ENCODE data around the gene MOCS3. TPM values are rescaled to one million over a fixed set of nuclear protein-coding genes. Genes with fewer than 3 reads are reported as not detected.

The MOCS3 gene
- total RNA-seq, 1 donor from 2014 or later = 5.5 TPM

- H3K9me3 Mint-ChIP-seq (ENCODE audit: unreplicated experiment) = no peaks in the 10 kb centered on the region
- no peak for TF ChIP-seq CTCF (IDR thresholded peaks at IDR 0.05)
- peaks cover 22% of the 10 kb centered on the region for H3K4me1 Mint-ChIP-seq (ENCODE audit: unreplicated experiment)
- H3K36me3 Mint-ChIP-seq (ENCODE audit: unreplicated experiment) = peaks cover 36% of the 10 kb centered on the region
- H3K27me3 Mint-ChIP-seq (ENCODE audit: unreplicated experiment) = no peaks in the 10 kb centered on the region
- DNase-seq (ENCODE audit: extremely low spot score, unreplicated experiment) = no peak
- H3K27ac Mint-ChIP-seq (ENCODE audit: unreplicated experiment) = no peak overlapping the region
- H3K4me3 Mint-ChIP-seq (ENCODE audit: unreplicated experiment) = no peak overlapping the region
Measured at GRCh38 chr20:50953196-50953595, 5.4 kb upstream of the MOCS3 start.

- Mint-ChIP-seq H3K36me3 (ENCODE audit: unreplicated experiment) (peaks cover 33% of the 10 kb centered on the region), H3K4me1 (ENCODE audit: unreplicated experiment) (peaks cover 24% of the 10 kb centered on the region), H3K27ac (ENCODE audit: unreplicated experiment) (no peak overlapping the region), H3K4me3 (ENCODE audit: unreplicated experiment) (no peak overlapping the region), H3K27me3 (ENCODE audit: unreplicated experiment) (no peaks in the 10 kb centered on the region), H3K9me3 (ENCODE audit: unreplicated experiment) (no peaks in the 10 kb centered on the region)
- DNase-seq (ENCODE audit: extremely low spot score, unreplicated experiment) = no peak
- TF ChIP-seq CTCF (IDR thresholded peaks at IDR 0.05) = no peak
Measured at GRCh38 chr20:50953821-50954220, 4.8 kb upstream of the MOCS3 start.

- Mint-ChIP-seq H3K27ac (ENCODE audit: unreplicated experiment) (peak overlapping the region; percentile 100), H3K27me3 (ENCODE audit: unreplicated experiment) (no peaks in the 10 kb centered on the region), H3K36me3 (ENCODE audit: unreplicated experiment) (peaks cover 30% of the 10 kb centered on the region), H3K9me3 (ENCODE audit: unreplicated experiment) (peaks cover 5% of the 10 kb centered on the region), H3K4me1 (ENCODE audit: unreplicated experiment) (peaks cover 45% of the 10 kb centered on the region), H3K4me3 (ENCODE audit: unreplicated experiment) (peak overlapping the region; percentile 91)
- TF ChIP-seq CTCF (IDR thresholded peaks at IDR 0.05) = no peak
- no peak for DNase-seq (ENCODE audit: extremely low spot score, unreplicated experiment)
Measured at GRCh38 chr20:50957276-50957675, 1.3 kb upstream of the MOCS3 start.

- DNase-seq (ENCODE audit: extremely low spot score, unreplicated experiment) = peak; percentile 91
- TF ChIP-seq CTCF (IDR thresholded peaks at IDR 0.05) = no peak
Measured at GRCh38 chr20:50957798-50958614, 612 bp upstream of the MOCS3 start, which contains the start of gene DPM1. TSS of gene DPM1 (minus strand) at chr20:50958532. CDS start at chr20:50958523, 9 bp downstream.

GRCh38 chr20:50959543-50960126 is 1.0 kb downstream of the MOCS3 start:
- DNase-seq (ENCODE audit: extremely low spot score, unreplicated experiment) = no peak
- no peak for TF ChIP-seq CTCF (IDR thresholded peaks at IDR 0.05)
- Mint-ChIP-seq H3K4me3 (ENCODE audit: unreplicated experiment) (peak overlapping the region; percentile 91), H3K27ac (ENCODE audit: unreplicated experiment) (peak overlapping the region; percentile 100), H3K4me1 (ENCODE audit: unreplicated experiment) (peaks cover 45% of the 10 kb centered on the region), H3K36me3 (ENCODE audit: unreplicated experiment) (peaks cover 17% of the 10 kb centered on the region), H3K9me3 (ENCODE audit: unreplicated experiment) (peaks cover 5% of the 10 kb centered on the region), H3K27me3 (ENCODE audit: unreplicated experiment) (no peaks in the 10 kb centered on the region)

More at GRCh38 chr20:50957798-50958614, 612 bp upstream of the MOCS3 start, which contains the start of gene DPM1:
- peak within 1 kb of the TSS; percentile 91 for H3K4me3 Mint-ChIP-seq (ENCODE audit: unreplicated experiment)
- peaks cover 5% of the 10 kb centered on the region for H3K9me3 Mint-ChIP-seq (ENCODE audit: unreplicated experiment)
- peaks cover 45% of the 10 kb centered on the region for H3K4me1 Mint-ChIP-seq (ENCODE audit: unreplicated experiment)
- peak within 1 kb of the TSS; percentile 100 for H3K27ac Mint-ChIP-seq (ENCODE audit: unreplicated experiment)
- H3K36me3 Mint-ChIP-seq (ENCODE audit: unreplicated experiment) = peaks cover 31% of the 10 kb centered on the region
- H3K27me3 Mint-ChIP-seq (ENCODE audit: unreplicated experiment) = no peaks in the 10 kb centered on the region
